T-helper 1 cell (primary cell): ENCODE measurements around the gene IQSEC3.

Experiments
- DNase-seq, 5 donors: peaks; one replicate each; pipeline ENCODE4 v3.0.0-alpha.2; 2012 to 2020

Gene IQSEC3

GRCh38 chr12:80681-81190 lies 14.2 kb downstream of the IQSEC3 start:
- no peak for DNase-seq

- DNase-seq = no peak
Observed at GRCh38 chr12:82740-83139, 16.2 kb downstream of the IQSEC3 start.

- no peak for DNase-seq
Observed at GRCh38 chr12:84056-84455, 17.5 kb downstream of the IQSEC3 start.

- DNase-seq = no peak
Observed at GRCh38 chr12:85191-85666, 18.7 kb downstream of the IQSEC3 start.

GRCh38 chr12:87315-87714 lies 20.7 kb downstream of the IQSEC3 start:
- no peak for DNase-seq

- DNase-seq = no peak
Observed at GRCh38 chr12:87856-88255, 21.3 kb downstream of the IQSEC3 start.

- DNase-seq = no peak
Observed at GRCh38 chr12:89653-90052, 23.1 kb downstream of the IQSEC3 start.

- no peak for DNase-seq
Observed at GRCh38 chr12:91213-91612, 24.6 kb downstream of the IQSEC3 start.

GRCh38 chr12:93266-94005 lies 26.9 kb downstream of the IQSEC3 start:
- DNase-seq = no peak

- no peak for DNase-seq
Observed at GRCh38 chr12:96543-96942, 30.0 kb downstream of the IQSEC3 start.

- no peak for DNase-seq
Observed at GRCh38 chr12:98924-99352, 32.4 kb downstream of the IQSEC3 start.

GRCh38 chr12:99605-100004 lies 33.0 kb downstream of the IQSEC3 start:
- no peak for DNase-seq

GRCh38 chr12:101969-102878 lies 35.7 kb downstream of the IQSEC3 start:
- no peak for DNase-seq

- no peak for DNase-seq
Observed at GRCh38 chr12:102879-103168, 36.3 kb downstream of the IQSEC3 start.

GRCh38 chr12:103169-103981 lies 36.8 kb downstream of the IQSEC3 start:
- DNase-seq = no peak

GRCh38 chr12:104551-105081 lies 38.0 kb downstream of the IQSEC3 start:
- no peak for DNase-seq

- no peak for DNase-seq
Observed at GRCh38 chr12:105696-106095, 39.1 kb downstream of the IQSEC3 start.

GRCh38 chr12:106118-106591 lies 39.6 kb downstream of the IQSEC3 start:
- DNase-seq = no peak

- DNase-seq = no peak
Observed at GRCh38 chr12:108594-108993, 42.0 kb downstream of the IQSEC3 start.

- DNase-seq = no peak
Observed at GRCh38 chr12:109446-109845, 42.9 kb downstream of the IQSEC3 start.

GRCh38 chr12:109872-110271 lies 43.3 kb downstream of the IQSEC3 start:
- DNase-seq = no peak

- no peak for DNase-seq
Observed at GRCh38 chr12:111699-112493, 45.3 kb downstream of the IQSEC3 start.
